ENCODE data around the gene CTSV. TPM values are rescaled to one million over a fixed set of nuclear protein-coding genes. Genes with fewer than 3 reads are reported as not detected.
"Not testable (repeated sequence)": the region's sequence is repeated elsewhere in the genome, so short reads cannot be mapped to it uniquely, and the experiment has no call there.

CTSV gene
- total RNA-seq, 1 donor from 2014 or later: 0.43 TPM

DNA sequence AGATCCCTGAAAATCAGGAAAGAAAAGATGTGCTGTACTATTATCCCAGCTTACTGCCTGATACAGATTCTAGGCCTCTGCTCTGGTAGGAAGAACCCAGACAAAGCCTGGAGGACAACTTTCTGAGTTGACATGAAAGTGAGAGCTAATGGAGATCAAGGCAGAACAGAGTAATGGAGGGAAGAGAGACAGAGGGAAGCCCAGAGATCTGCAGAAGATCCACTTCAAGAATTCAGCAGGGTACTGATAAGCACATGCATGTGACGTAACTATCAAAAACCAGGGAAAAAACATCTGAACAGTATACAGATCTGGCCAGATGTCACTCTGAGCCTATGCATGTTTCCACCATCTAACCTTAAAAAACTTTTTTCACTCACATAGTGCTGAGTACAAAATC, 37.6 kb downstream of the CTSV start:
- intact Hi-C loops (cut with DNase I); H3K4me1 ChIP-seq; ATAC-seq: not testable (repeated sequence)

DNA sequence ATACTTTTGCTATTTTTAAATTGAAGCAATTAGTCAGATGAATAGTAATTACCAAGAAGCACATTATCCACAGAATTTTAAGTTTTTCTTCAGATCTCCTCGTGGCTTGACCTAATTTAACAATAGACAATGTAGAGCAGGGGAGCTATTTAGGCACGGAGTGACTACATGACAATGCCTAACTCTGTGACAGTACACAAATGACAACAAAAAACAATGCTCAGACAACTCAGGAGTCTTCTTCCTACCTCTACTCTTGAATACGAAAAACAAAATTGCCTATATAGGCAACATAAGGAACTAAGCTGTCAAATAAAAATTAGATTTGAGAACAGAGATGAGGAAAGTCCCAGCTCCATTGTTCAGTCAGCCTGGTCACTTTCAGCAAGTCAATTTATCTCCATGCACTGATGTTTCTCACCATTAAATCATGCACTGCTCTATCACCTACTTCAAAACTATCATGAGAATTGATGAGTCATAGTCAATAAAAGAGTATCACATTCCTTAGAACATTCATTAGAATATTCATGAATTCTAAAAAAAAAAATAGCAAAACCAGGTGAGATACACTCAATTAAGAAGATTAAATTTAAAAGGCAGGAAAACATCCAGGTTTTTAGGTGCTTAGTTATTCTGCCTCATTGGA, 38.7 kb downstream of the CTSV start:
- ATAC-seq; H3K4me3 ChIP-seq; DNase-seq; H3K4me1 ChIP-seq; H3K27me3 ChIP-seq; H3K36me3 ChIP-seq; H3K27ac ChIP-seq; H3K9me3 ChIP-seq; intact Hi-C loops (cut with DNase I): not testable (repeated sequence)

More for the DNA sequence above, 37.6 kb downstream of the CTSV start:
- not testable (repeated sequence) for H3K4me3 ChIP-seq, DNase-seq, H3K9me3 ChIP-seq, H3K36me3 ChIP-seq, H3K27me3 ChIP-seq, H3K27ac ChIP-seq

DNA sequence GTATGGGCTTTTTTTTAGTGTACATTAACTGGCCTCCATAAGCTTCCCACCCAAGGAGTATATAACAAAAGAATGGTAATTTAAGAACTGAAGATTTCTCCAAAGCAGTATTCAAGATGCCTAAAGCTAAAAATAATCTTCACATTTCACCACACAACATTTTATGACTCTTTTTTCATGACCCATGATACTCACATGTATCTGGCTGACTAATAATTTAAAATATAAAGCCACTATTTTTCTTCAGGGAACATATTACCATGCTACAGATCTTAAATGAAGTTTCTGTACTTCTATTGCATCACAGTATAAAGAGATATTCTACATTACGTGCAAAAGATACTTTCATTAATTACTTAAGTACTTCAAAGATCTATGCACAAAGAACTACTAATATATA, 39.2 kb downstream of the CTSV start:
- H3K36me3 ChIP-seq; DNase-seq; H3K4me3 ChIP-seq; H3K4me1 ChIP-seq; ATAC-seq; intact Hi-C loops (cut with DNase I); H3K9me3 ChIP-seq; H3K27ac ChIP-seq; H3K27me3 ChIP-seq: not testable (repeated sequence)

DNA sequence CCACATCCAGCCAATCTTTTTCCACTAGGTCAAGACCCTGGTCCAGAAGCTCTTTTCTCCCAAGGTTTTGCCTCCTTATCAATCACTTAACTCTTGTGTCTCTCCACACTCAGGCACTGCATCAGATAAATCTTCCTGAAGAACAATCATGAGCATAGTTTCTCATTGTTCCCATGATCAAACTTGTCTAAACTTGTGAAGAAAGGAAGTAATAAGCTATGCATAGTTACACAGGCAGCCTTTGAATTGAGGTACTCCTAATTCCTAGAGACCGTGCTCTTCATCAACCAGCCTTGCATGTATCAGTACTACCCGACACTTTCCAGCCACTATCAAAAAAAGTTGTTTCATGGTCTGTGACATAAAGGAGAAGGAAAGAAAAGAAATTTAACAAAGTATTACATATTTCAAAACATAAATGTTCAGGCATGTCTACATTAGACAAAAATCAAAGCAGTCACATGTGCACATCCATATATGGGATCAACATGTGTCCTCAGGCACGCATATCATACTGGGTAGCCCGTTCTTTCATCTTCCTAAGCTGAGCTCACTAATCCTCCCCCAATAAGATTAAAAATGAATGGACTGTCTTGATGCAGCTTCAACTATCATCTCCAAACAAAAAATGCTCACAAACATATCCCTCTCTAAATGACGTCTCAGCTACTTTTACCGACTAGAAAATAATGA, 41.8 kb downstream of the CTSV start:
- ATAC-seq; H3K4me3 ChIP-seq; H3K4me1 ChIP-seq; H3K27me3 ChIP-seq; DNase-seq; H3K27ac ChIP-seq; H3K36me3 ChIP-seq; intact Hi-C loops (cut with DNase I); H3K9me3 ChIP-seq: not testable (repeated sequence)

GRCh38 chr9:96994531-96995016, 44.4 kb downstream of the CTSV start:
- DNase-seq; H3K27ac ChIP-seq; H3K4me3 ChIP-seq; H3K27me3 ChIP-seq; H3K9me3 ChIP-seq; intact Hi-C loops (cut with DNase I); ATAC-seq; H3K36me3 ChIP-seq; H3K4me1 ChIP-seq: not testable (repeated sequence)

- intact Hi-C loops (cut with DNase I); ATAC-seq: not testable (repeated sequence)
These were observed 46.6 kb downstream of the CTSV start for GRCh38 chr9:96992303-96992702.

DNA sequence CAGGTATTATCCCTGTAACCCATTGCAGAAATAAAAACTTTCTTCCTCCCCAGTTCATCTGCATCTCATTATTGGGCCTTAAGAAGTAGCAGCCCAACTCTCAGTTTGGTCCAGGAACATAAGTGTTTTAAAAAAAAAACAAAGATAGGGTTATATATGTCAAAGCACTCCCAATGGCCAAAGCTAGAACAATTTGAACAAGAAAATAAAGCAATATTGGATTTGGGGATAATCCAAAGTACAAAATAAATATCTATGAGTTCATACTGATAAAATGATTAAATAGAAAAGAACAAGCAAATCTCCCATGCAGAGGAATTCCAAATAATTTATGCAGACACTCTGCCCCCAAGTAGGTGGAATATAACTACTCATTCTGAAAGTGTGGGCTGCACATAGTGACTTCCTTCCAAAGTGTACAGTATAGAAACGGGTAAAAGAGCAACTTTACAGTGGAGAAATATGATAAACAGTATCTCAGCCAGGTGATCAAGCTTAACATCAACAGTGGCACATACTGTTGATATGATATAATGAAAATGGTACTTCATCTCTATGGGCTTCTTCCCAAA, 49.1 kb downstream of the CTSV start:
- H3K9me3 ChIP-seq; H3K4me3 ChIP-seq; H3K27me3 ChIP-seq; H3K4me1 ChIP-seq; H3K27ac ChIP-seq; DNase-seq; intact Hi-C loops (cut with DNase I); ATAC-seq; H3K36me3 ChIP-seq: not testable (repeated sequence)

More at GRCh38 chr9:96992303-96992702, 46.6 kb downstream of the CTSV start:
- DNase-seq, H3K9me3 ChIP-seq, H3K4me1 ChIP-seq, H3K27me3 ChIP-seq, H3K4me3 ChIP-seq, H3K36me3 ChIP-seq, H3K27ac ChIP-seq: not testable (repeated sequence)

DNA sequence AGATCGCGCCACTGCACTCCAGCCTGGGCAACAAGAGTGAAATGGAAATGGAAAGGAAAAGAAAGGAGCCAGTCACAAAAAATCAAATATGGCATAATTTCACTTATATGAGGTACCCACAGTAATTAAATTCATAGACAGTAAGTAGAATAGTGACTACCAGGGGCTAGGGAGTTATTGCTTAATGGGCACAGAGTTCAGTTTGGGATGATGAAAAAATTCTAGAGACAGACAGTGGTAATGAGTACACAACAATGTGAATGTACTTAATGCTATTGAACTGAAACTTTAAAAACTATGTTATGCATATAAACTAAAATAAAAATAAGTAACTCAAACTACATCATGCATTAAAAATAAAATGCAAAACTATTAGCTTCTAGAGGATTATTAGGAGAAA, 54.1 kb downstream of the CTSV start:
- ATAC-seq; H3K36me3 ChIP-seq; H3K9me3 ChIP-seq; H3K27ac ChIP-seq; DNase-seq; H3K27me3 ChIP-seq; intact Hi-C loops (cut with DNase I); H3K4me1 ChIP-seq; H3K4me3 ChIP-seq: not testable (repeated sequence)

- H3K27ac ChIP-seq; H3K27me3 ChIP-seq; H3K4me3 ChIP-seq; H3K4me1 ChIP-seq; H3K9me3 ChIP-seq; intact Hi-C loops (cut with DNase I); DNase-seq; ATAC-seq; H3K36me3 ChIP-seq: not testable (repeated sequence)
These were observed 54.8 kb downstream of the CTSV start for GRCh38 chr9:96984139-96984538.

DNA sequence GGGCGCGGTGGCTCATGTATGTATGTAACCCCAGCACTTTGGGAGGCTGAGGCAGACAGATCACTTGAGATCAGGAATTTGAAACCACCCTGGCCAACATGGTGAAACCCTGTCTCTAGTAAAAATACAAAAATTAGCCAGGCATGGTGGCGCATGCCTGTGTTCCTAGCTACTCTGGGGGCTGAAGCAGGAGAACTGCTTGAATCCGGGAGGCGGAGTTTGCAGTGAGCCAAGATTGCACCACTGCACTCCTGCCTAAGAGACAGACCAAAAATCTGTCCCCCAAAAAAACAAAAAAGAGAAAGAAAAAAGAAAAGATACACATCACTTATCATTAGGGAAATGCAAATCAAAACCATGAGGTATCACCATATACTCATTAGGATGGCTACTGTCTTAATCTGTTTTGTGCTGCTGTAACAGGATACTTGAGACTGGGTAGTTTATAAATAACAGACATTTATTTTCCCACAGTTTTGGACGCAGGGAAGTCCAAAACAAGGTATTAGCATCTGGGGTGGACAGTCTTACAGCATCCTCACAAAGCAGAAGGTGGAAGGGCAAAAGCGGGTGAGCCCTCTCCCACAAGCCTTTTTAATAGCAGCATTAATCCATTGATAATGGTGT, 55.3 kb downstream of the CTSV start:
- H3K4me1 ChIP-seq; H3K4me3 ChIP-seq; H3K27me3 ChIP-seq; DNase-seq; H3K27ac ChIP-seq; ATAC-seq; H3K9me3 ChIP-seq; H3K36me3 ChIP-seq; intact Hi-C loops (cut with DNase I): not testable (repeated sequence)

Other genes with a start within 250 kb of the CTSV start
- 4.5 TPM for gene ZNF782, start 184.6 kb downstream of the CTSV start, total RNA-seq
- gene NUTM2G, start 110.3 kb downstream of the CTSV start, total RNA-seq: not detected

All from upper lobe of right lung (tissue), 1 donor.